HG03521 (cell line): Measurements from ENCODE around the gene NUCB1.
"Not testable (repeated sequence)": the region's sequence is repeated elsewhere in the genome, so short reads cannot be mapped to it uniquely, and the experiment has no call there.

Source experiments
- ATAC-seq: cut with Tn5 transposase; IDR thresholded peaks from one replicate; pipeline ENCODE4 v1.9.1; 2021; ENCODE audit warnings: mild to moderate bottlenecking, moderate library complexity; ENCODE audit not compliant: unreplicated experiment

Gene NUCB1

DNA sequence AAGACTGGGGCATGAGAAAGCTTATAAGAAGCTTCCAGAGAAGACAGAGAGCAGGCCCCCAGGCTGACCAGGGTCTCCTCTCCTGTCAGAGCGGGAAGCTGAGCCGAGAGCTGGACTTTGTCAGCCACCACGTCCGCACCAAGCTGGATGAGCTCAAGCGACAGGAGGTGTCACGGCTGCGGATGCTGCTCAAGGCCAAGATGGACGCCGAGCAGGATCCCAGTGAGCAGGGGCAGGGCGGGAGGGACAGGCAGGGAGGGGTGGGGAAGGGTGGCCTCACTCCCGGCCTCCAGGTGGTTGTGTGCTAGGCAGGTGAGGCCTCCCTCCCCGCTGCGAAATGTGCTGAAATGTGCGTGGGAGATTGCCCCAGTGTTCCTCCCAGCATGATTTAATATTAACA, 5.6 kb downstream of the NUCB1 start:
- no peak for ATAC-seq

- no peak for ATAC-seq
Measured at GRCh38 chr19:48906324-48906723, 6.2 kb downstream of the NUCB1 start.

DNA sequence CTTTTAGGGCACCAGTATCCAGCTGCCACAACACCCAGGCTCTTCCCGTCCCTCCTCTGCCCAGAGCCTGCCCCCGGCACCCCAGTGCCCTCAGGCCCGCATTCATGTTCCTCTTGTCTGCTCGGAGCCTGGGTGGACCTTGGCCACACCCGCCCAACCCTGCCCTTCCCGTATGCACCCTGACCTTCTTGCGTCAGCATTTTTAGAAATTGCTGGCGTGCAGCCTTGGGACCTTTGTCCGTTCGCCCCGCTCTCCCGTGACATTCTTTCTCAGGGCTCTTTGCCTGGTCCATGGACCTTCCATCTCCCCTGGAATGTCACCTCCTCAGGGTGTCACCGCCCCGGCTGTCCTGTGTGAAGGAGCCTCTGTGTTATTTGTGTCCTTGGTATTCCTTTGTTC, 7.6 kb downstream of the NUCB1 start:
- no peak for ATAC-seq

DNA sequence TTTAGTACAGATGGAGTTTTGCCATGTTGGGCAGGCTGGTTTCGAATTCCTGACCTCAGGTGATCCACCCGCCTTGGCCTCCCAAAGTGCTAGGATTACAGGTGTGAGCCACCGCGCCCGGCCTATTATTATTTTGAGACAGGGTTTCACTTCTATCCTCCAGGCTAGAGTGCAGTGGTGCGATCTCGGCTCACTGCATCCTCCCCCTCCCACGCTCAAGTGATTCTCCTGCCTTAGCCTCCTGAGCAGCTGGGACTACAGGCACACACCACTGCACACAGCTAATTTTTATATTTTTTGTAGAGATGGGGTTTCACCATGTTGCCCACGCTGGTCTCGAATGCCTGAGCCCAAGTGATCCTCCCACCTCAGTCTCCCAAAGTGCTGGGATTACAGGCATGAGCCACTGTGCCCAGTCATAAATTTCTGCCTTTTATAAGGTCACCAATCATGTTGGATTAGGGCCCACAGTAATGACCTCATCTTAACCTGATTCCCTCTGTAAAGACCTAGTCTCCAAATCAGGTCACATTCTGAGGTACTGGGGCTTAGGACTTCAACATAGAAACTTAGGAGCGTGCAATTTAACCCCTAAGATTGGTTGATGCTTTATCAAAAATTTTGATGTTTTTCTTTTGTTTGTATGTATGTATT, 9.4 kb downstream of the NUCB1 start:
- ATAC-seq, result not testable (repeated sequence)

DNA sequence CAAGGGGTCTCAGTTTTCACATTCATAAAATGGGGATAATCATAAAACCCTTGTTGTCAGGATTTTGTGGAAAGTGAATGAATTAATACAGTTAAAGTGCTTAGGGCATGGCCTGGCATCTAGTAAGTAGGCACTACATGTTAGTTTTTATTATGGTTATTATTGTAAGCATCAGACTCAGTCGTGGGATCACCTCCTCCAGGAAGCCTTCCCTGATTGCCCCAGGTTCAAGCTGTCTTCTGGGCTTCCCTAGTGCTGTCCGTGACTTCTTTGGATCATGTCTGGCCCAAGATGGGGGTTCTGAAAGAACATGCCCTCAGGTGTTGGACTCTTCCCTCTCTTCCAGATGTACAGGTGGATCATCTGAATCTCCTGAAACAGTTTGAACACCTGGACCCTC, 10.7 kb downstream of the NUCB1 start:
- ATAC-seq, result no peak

GRCh38 chr19:48913114-48913889, 13.2 kb downstream of the NUCB1 start:
- ATAC-seq, result no peak

- no peak for ATAC-seq
Measured at GRCh38 chr19:48914181-48914580, 14.1 kb downstream of the NUCB1 start.

DNA sequence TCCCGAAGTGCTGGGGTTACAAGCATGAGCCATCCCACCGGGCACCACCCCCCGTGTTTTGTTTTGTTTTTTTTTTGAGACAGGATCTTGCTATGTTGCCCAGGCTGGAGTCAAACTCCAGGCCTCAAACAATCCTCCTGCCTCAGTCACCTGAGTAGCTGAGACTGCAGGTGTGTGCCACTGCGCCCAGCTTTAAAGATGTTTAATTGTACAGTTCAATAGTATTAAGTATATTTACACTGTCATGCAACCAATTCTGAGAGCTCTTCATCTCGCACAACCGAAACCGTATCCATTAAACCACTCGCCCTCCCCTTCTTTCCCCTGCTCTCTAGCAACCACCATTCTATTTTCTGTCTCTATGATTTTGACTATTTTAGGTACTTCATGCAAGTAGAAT, 15.6 kb downstream of the NUCB1 start:
- no peak for ATAC-seq

DNA sequence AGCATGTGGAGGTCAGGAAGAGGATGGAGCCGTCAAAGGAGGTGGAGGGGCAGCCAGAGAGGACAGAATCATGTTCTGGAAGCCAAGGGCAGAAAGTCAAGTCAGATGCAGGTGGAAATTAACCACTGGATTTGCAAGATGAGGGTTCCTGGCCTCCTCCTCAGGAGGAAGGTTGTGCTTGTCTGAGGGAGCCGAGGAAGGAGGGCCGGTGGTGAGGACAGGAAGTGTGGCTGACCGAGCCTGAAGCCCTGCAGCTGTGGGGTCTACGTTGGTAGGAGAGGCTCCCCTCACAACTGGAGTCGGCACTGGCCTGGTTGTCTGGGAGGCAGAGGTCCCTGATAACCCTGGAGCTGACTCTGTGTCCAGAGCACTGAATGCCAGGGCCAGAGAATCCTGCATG, 18.0 kb downstream of the NUCB1 start:
- no peak for ATAC-seq

DNA sequence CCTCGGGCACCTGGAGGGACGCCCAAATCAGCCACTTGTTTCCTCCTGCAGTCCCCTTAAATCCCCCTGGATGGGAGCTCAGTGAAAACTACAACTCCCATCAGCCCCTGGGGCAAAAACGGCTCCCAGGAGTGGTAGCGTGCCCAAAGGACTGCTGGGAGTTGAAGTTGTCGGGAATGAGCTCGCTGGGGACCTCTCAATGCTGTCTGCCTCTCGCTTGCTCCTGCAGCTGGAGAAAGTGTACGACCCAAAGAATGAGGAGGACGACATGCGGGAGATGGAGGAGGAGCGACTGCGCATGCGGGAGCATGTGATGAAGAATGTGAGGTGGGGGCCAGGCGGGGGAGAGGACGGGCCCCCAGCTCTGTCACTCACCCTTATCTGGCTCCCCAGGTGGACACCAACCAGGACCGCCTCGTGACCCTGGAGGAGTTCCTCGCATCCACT, 18.7 kb downstream of the NUCB1 start:
- no peak for ATAC-seq

- ATAC-seq, result not testable (repeated sequence)
Measured at GRCh38 chr19:48919271-48919670, 19.2 kb downstream of the NUCB1 start.

DNA sequence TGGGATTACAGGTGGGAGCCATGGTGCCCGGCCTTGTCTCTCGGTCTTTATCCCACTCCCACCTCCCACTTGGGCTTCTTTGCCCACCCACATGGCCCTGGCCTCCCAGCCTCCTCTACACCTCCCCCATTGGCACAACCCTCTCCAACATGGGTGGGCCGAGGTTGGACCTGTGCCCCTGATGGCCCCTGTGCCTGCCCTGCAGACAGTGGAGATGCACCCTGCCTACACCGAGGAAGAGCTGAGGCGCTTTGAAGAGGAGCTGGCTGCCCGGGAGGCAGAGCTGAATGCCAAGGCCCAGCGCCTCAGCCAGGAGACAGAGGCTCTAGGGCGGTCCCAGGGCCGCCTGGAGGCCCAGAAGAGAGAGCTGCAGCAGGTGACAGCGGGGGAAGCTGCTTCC, 20.8 kb downstream of the NUCB1 start:
- no peak for ATAC-seq

- ATAC-seq, result no peak
Measured at GRCh38 chr19:48921721-48922500, 21.8 kb downstream of the NUCB1 start.

DNA sequence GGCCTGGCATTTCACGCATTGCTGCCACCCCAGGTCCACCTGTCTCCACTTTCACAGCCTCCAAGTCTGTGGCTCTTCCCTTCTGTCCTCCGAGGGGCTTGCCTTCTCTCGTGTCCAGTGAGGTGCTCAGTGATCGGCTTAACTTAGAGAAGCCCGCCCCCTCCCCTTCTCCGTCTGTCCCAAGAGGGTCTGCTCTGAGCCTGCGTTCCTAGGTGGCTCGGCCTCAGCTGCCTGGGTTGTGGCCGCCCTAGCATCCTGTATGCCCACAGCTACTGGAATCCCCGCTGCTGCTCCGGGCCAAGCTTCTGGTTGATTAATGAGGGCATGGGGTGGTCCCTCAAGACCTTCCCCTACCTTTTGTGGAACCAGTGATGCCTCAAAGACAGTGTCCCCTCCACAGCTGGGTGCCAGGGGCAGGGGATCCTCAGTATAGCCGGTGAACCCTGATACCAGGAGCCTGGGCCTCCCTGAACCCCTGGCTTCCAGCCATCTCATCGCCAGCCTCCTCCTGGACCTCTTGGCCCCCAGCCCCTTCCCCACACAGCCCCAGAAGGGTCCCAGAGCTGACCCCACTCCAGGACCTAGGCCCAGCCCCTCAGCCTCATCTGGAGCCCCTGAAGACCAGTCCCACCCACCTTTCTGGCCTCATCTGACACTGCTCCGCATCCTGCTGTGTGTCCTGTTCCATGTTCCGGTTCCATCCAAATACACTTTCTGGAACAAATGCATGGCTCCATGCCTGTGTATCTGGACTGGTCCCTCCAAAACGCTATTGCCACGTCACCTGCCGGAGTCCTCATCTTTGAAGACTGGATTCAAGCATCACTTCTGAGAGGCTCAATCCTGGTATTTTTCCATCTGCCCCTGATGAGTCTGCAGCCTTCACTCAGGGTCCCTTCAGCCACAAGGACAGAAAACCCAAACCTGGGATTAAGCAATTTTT, 22.7 kb downstream of the NUCB1 start:
- ATAC-seq, result no peak

GRCh38 chr19:48925240-48925843, 25.2 kb downstream of the NUCB1 start:
- ATAC-seq, result no peak

DNA sequence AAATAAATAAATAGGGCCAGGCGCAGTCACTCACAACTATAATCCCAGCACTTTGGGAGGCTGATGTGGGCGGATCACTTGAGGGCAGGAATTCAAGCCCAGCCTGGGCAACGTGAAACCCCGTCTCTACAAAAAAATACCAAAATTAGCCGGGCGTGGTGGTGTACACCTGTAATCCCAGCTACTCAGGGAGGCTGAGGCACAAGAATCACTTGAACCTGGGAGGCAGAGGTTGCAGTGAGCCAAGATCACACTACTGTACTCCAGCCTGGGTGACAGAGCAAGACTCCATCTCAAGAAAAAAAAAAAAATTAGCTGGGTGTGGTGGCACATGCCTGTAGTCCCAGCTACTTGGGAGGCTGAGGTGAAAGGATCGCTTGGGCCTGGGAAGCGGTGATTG, 25.8 kb downstream of the NUCB1 start:
- ATAC-seq, result not testable (repeated sequence)

DNA sequence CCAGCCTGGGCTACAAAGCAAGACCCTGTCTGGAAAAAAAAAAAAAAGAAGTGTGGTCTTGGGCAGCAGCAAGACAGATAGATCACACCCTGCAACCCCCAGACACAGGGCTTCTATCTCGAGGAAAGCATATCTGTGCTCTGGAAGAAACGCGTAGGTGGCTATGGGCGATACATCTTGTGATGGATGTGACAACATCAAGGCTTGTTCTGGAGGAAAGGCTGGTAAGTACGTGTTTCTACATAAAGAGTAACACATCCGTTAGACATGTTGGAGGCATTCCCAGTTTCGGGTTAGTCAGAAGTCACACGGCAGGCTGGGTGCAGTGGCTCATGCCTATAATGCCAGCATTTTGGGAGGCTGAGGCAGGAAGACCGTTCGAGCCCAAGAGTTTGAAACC, 26.8 kb downstream of the NUCB1 start:
- ATAC-seq, result no peak

DNA sequence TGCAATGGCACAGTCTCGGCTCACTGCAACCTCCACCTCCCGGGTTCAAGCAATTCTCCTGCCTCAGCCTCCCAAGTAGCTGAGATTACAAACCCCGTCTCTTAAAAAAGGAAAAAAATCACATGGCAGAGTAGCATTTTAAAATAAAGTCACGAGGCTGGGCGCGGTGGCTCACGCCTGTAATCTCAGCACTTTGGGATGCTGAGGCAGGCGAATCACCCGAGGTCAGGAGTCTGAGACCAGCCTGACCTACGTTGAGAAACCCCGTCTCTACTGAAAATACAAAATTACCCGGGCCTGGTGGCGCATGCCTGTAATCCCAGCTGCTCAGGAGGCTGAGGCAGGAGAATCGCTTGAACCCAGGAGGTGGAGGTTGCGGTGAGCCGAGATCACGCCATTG, 27.6 kb downstream of the NUCB1 start:
- not testable (repeated sequence) for ATAC-seq

DNA sequence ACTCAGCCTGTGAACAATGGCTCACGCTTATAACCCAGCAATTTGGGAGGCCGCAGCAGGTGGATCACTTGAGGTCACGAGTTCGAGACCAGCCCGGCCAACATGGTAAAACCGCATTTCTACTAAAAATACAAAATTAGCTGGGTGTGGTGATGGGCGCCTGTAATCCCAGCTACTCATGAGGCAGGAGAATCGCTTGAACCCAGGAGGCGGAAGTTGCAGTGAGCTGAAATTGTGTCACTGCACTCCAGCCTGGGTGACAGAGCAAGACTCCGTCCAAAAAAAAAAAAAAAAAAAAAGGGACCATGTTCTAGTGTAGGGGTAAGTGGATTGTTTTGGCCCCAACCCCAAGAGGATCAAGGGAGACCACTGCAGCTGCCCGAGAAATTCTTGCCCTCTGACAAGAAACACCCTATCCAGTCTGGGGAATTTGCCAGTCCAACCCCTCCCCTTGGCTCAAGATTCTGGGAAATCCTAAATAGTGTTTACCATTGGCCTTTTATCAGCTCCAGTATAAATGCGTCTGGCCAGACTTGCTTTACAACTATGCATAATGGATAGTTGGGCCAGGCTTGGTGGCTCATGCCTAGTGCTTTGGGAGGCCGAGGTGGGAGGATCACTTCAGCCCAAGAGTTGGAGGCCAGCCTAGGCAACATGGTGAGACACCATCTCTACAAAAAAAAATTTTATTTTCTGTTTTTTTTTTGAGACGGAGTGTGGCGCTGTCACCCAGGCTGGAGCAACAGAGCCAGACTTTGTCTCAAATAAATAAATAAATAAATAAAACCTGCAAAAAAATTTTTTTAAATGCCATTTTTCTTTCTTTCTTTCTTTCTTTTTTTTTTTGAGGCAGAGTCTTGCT, 28.3 kb downstream of the NUCB1 start:
- ATAC-seq, result no peak
